ENCODE data around the gene REEP3.

Gene REEP3

DNA sequence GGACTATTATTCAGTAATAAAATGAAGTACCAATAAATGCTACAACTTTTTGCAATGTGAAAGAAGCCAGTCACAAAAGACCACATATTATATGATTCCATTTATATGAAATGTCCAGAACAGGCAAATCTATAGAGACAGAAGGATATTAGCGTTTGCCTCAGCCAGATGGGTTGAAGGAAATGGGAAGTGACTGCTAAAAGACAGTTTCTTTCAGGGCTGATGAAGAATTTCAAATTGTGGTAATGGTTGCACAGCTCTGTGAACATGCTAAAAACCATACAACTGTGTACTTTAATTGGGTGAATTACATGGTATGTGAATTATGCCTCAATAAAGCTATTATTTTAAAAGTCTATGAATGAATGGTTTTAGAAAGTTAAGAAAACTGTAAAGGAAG lies 23.9 kb upstream of the REEP3 start:
- TF ChIP-seq TAF1 (IDR thresholded peaks at IDR 0.05; ENCODE audit: borderline replicate concordance, insufficient read depth, low read length) = no peak
- TF ChIP-seq SIN3A (IDR thresholded peaks at IDR 0.05; ENCODE audit: borderline replicate concordance, insufficient read depth, low read length) = no peak

DNA sequence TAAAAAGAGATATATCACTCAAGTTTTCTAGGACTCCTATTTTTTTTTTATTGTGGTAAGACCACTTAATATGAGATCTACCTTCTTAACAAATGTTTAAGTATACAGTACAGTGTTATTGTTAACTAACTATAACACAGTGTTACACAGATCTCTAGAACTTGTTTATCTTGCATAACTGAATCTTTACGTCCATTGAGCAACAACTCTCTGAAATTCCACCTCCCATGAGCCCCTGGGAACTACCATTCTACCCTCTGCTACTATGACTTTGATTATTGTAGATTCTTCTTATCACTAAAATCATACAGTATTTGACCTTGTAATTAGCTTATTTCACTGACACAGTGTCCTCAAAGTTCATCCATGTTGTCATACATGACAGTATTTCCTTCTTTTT lies 22.5 kb upstream of the REEP3 start:
- TF ChIP-seq SIN3A (IDR thresholded peaks at IDR 0.05; ENCODE audit: borderline replicate concordance, insufficient read depth, low read length) = no peak
- TF ChIP-seq, protein P1, sequence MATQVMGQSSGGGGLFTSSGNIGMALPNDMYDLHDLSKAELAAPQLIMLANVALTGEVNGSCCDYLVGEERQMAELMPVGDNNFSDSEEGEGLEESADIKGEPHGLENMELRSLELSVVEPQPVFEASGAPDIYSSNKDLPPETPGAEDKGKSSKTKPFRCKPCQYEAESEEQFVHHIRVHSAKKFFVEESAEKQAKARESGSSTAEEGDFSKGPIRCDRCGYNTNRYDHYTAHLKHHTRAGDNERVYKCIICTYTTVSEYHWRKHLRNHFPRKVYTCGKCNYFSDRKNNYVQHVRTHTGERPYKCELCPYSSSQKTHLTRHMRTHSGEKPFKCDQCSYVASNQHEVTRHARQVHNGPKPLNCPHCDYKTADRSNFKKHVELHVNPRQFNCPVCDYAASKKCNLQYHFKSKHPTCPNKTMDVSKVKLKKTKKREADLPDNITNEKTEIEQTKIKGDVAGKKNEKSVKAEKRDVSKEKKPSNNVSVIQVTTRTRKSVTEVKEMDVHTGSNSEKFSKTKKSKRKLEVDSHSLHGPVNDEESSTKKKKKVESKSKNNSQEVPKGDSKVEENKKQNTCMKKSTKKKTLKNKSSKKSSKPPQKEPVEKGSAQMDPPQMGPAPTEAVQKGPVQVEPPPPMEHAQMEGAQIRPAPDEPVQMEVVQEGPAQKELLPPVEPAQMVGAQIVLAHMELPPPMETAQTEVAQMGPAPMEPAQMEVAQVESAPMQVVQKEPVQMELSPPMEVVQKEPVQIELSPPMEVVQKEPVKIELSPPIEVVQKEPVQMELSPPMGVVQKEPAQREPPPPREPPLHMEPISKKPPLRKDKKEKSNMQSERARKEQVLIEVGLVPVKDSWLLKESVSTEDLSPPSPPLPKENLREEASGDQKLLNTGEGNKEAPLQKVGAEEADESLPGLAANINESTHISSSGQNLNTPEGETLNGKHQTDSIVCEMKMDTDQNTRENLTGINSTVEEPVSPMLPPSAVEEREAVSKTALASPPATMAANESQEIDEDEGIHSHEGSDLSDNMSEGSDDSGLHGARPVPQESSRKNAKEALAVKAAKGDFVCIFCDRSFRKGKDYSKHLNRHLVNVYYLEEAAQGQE (IDR thresholded peaks at IDR 0.05; ENCODE audit: insufficient read depth in 1 of 2, low read depth in 2 of 2, low read length in 2 of 2) = no peak
- TF ChIP-seq POLR2AphosphoS5 (IDR thresholded peaks at IDR 0.05; ENCODE audit: low read depth, low read length) = no peak
- no peak for TF ChIP-seq FOXP2 (optimal IDR thresholded peaks at IDR 0.05; ENCODE audit: borderline replicate concordance, extremely low read depth, extremely low read length, insufficient read depth)
- no peak for TF ChIP-seq TAF1 (IDR thresholded peaks at IDR 0.05; ENCODE audit: borderline replicate concordance, insufficient read depth, low read length)

DNA sequence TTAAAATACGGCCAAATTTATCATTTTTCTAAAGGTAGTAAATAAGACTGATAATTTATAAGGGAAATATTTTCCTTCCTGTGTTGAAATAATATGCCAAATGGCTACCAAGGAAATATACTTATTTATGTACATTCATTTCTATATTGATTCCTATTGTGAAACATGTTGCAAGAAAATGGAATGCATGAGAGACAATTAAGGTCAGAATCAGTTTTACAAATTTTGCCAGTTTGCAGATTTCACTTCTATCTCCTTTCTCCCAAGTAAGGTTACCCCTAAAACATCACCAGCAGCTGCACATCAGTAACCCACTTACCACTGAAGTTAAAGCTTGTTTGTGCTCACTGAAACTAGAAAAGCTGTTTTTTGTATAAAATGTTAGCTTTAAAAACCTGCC lies 19.2 kb upstream of the REEP3 start:
- TF ChIP-seq TAF1 (IDR thresholded peaks at IDR 0.05; ENCODE audit: borderline replicate concordance, insufficient read depth, low read length) = no peak
- no peak for TF ChIP-seq FOXP2 (optimal IDR thresholded peaks at IDR 0.05; ENCODE audit: borderline replicate concordance, extremely low read depth, extremely low read length, insufficient read depth)
- TF ChIP-seq SIN3A (IDR thresholded peaks at IDR 0.05; ENCODE audit: borderline replicate concordance, insufficient read depth, low read length) = no peak
- TF ChIP-seq POLR2AphosphoS5 (IDR thresholded peaks at IDR 0.05; ENCODE audit: low read depth, low read length) = no peak

DNA sequence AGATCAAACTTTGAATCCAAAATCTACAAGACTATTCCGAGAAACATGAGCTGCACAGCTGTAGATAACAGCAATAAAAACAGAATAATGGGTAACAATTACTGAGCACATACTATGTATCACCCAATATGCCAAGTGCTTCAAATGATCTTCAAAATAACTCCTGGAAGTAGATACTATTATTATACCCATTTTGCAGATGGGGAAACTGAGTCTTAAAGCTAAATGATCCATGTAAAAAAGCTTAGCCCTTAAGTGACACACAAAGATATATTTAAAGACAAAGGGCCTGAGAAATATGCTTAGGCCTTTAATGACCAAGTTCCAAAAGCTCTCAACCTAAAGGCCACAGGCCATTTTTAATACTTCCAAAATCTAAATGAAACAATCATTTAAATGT lies 18.4 kb upstream of the REEP3 start:
- TF ChIP-seq POLR2AphosphoS5 (IDR thresholded peaks at IDR 0.05; ENCODE audit: low read depth, low read length) (no peak), SIN3A (IDR thresholded peaks at IDR 0.05; ENCODE audit: borderline replicate concordance, insufficient read depth, low read length) (no peak), FOXP2 (optimal IDR thresholded peaks at IDR 0.05; ENCODE audit: borderline replicate concordance, extremely low read depth, extremely low read length, insufficient read depth) (no peak), TAF1 (IDR thresholded peaks at IDR 0.05; ENCODE audit: borderline replicate concordance, insufficient read depth, low read length) (no peak)
- TF ChIP-seq, protein P1 (IDR thresholded peaks at IDR 0.05; ENCODE audit: insufficient read depth in 1 of 2, low read depth in 2 of 2, low read length in 2 of 2) = no peak

DNA sequence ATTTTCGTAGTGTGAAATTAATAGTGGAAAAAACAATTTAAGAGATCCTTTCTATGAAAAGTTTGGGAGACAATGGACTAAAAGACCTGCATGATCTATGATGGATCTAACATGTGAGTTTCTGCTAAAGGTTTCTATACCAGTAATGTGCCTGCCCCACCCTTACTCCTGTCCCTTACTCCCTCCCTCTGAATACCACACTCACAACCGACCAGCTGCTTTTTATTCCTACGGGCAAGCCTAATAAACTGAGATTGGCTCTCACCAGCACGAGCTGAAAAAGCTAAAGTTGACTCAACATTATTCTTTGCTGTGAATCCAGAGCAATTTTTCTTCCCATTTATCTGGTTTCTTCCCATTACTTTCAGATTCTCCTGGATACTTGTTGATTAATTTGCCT lies 17.8 kb upstream of the REEP3 start:
- TF ChIP-seq POLR2AphosphoS5 (IDR thresholded peaks at IDR 0.05; ENCODE audit: low read depth, low read length) = no peak
- TF ChIP-seq TAF1 (IDR thresholded peaks at IDR 0.05; ENCODE audit: borderline replicate concordance, insufficient read depth, low read length) = no peak
- TF ChIP-seq FOXP2 (optimal IDR thresholded peaks at IDR 0.05; ENCODE audit: borderline replicate concordance, extremely low read depth, extremely low read length, insufficient read depth) = no peak
- TF ChIP-seq, protein P1 (IDR thresholded peaks at IDR 0.05; ENCODE audit: insufficient read depth in 1 of 2, low read depth in 2 of 2, low read length in 2 of 2) = no peak
- TF ChIP-seq SIN3A (IDR thresholded peaks at IDR 0.05; ENCODE audit: borderline replicate concordance, insufficient read depth, low read length) = no peak

DNA sequence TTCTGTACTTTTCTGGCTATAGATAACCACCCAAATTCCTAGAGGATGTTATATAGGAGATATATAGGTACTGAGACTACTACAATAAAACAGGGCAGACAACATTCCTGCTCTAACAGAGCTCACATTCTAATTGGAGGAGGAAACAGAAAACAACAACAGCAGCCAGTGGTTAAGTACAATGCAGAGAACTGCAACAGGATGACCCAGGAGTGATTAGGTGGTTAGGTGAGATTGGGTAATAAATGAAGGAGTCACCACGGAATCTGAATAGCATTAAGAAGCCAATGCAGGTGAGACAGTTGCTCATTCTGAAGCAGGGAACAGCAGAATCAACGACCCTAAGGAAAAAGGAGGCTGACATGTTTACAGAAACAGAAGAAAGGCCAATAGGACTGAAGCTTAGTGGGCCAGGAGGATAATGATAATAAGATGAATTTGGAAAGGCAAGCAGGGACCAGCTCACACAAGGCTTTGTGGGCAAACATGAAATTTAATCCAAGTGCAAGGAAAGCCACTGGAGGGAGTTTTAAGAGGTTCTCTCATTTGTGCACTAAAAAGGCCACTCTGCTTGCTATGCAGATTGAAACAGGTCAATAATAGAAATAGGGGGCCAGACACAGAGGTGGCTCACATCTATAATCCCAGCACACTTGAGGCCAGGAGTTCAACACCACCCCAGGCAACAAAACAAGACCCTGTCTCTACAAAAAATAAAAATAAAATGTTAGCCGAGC lies 16.9 kb upstream of the REEP3 start:
- TF ChIP-seq TAF1 (IDR thresholded peaks at IDR 0.05; ENCODE audit: borderline replicate concordance, insufficient read depth, low read length) (no peak), POLR2AphosphoS5 (IDR thresholded peaks at IDR 0.05; ENCODE audit: low read depth, low read length) (no peak), SIN3A (IDR thresholded peaks at IDR 0.05; ENCODE audit: borderline replicate concordance, insufficient read depth, low read length) (no peak), FOXP2 (optimal IDR thresholded peaks at IDR 0.05; ENCODE audit: borderline replicate concordance, extremely low read depth, extremely low read length, insufficient read depth) (no peak)
- TF ChIP-seq, protein P1 (IDR thresholded peaks at IDR 0.05; ENCODE audit: insufficient read depth in 1 of 2, low read depth in 2 of 2, low read length in 2 of 2) = no peak
